ENCODE data around the gene PPM1N.

The PPM1N gene

DNA sequence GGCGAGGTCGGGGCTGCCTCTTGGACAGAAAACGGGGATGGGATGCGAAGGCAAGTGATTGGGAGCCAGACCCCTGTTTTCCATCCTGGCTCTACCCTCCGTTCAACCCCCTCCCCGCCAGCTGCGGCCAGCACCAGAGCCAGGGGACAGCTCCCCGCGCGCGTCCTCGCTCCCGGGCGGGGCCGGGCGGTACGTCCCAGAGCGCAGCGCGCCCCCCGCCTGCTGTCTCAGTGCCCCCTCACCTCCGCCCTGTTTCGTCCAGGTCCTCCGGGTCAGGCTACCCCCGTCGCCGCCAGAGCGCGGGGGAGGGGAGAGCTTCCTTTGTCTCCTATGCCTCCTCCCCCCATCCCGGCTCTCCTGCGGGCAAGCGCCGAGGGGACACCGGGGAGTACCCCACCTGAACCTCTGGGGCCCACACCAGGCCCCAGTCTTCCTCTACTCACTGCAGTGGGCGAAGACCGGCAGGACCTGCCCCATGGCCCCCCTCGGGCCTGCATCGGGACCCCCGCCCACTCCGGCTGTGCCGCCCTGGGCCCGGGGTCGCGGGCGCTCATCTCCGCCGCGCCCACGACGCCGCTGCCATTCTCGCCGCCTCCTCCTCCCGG, 1.8 kb upstream of the PPM1N start:
- DNase-seq (ENCODE audit: extremely low read depth, insufficient read length) = no peak
- peak overlapping the region; percentile 57 for H3K4me3 ChIP-seq (replicated peaks; ENCODE audit: low read depth, low read length)
- no peaks in the 10 kb centered on the region for H3K36me3 ChIP-seq (ENCODE audit: control insufficient read depth, insufficient read depth, low read length)
- TF ChIP-seq CTCF (IDR thresholded peaks at IDR 0.05; ENCODE audit: insufficient read depth, low read length, poor library complexity, severe bottlenecking) = no peak
- H3K27me3 ChIP-seq (replicated peaks; ENCODE audit: control insufficient read depth, insufficient read depth, low read length) = peaks cover 3% of the 10 kb centered on the region; the same call in 1 of the 2 replicates

- H3K36me3 ChIP-seq (ENCODE audit: control insufficient read depth, insufficient read depth, low read length) = no peaks in the 10 kb centered on the region
- no peak for DNase-seq (ENCODE audit: extremely low read depth, insufficient read length)
- no peak overlapping the region for H3K4me3 ChIP-seq (replicated peaks; ENCODE audit: low read depth, low read length)
- no peak for TF ChIP-seq CTCF (IDR thresholded peaks at IDR 0.05; ENCODE audit: insufficient read depth, low read length, poor library complexity, severe bottlenecking)
- H3K27me3 ChIP-seq (replicated peaks; ENCODE audit: control insufficient read depth, insufficient read depth, low read length) = peaks cover 3% of the 10 kb centered on the region; the same call in 1 of the 2 replicates
These were observed 452 bp upstream of the PPM1N start for GRCh38 chr19:45497791-45498190.

DNA sequence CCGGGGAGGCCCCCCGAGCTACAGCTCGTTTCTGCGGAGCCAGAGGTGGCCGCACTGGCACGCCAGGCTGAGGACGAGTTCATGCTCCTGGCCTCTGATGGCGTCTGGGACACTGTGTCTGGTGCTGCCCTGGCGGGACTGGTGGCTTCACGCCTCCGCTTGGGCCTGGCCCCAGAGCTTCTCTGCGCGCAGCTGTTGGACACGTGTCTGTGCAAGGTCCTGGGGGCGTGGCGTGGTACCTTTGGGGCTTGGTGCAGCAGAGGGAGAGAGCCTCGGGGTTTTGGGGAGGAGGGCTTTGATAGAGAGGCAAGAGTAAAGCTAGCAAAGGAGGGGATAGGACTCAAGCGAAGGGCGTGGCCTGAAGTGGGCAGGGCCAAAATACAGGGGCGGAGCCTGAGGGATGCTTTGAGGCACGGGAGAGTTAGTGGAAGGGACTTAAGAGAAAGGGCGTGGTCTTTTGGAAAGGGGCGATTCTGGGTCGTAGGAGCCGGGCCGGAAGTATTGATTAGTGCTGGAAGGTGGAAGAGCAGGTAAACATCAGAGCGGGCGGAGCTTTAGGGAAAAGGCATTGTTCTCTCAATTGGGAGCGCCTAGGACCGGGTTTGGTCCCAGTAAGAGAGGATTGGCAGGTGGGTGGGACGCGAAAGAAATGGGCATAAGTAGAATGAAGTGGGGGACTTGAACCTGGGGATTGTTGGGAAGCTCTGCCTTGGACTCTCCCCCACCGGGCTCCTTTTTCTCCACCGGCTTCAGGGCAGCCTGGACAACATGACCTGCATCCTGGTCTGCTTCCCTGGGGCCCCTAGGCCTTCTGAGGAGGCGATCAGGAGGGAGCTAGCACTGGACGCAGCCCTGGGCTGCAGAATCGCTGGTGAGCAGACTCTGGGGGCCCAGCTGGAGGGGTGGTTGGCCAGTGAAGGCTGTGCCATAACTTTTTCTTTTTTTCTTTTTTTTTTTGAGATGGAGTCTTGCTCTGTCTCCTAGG, 1.2 kb downstream of the PPM1N start:
- Histone ChIP-seq H3K36me3 (ENCODE audit: control insufficient read depth, insufficient read depth, low read length) (no peaks in the 10 kb centered on the region), H3K27me3 (replicated peaks; ENCODE audit: control insufficient read depth, insufficient read depth, low read length) (peaks cover 3% of the 10 kb centered on the region; the same call in 1 of the 2 replicates), H3K4me3 (replicated peaks; ENCODE audit: low read depth, low read length) (no peak overlapping the region)
- no peak for TF ChIP-seq CTCF (IDR thresholded peaks at IDR 0.05; ENCODE audit: insufficient read depth, low read length, poor library complexity, severe bottlenecking)
- peak; percentile 84 for DNase-seq (ENCODE audit: extremely low read depth, insufficient read length)

GRCh38 chr19:45500918-45501729, 2.9 kb downstream of the PPM1N start:
- H3K4me3 ChIP-seq (replicated peaks; ENCODE audit: low read depth, low read length) = no peak overlapping the region
- DNase-seq (ENCODE audit: extremely low read depth, insufficient read length) = no peak
- TF ChIP-seq CTCF (IDR thresholded peaks at IDR 0.05; ENCODE audit: insufficient read depth, low read length, poor library complexity, severe bottlenecking) = no peak
- H3K36me3 ChIP-seq (ENCODE audit: control insufficient read depth, insufficient read depth, low read length) = no peaks in the 10 kb centered on the region; the same call in 1 of the 2 replicates
- H3K27me3 ChIP-seq (replicated peaks; ENCODE audit: control insufficient read depth, insufficient read depth, low read length) = no peaks in the 10 kb centered on the region

DNA sequence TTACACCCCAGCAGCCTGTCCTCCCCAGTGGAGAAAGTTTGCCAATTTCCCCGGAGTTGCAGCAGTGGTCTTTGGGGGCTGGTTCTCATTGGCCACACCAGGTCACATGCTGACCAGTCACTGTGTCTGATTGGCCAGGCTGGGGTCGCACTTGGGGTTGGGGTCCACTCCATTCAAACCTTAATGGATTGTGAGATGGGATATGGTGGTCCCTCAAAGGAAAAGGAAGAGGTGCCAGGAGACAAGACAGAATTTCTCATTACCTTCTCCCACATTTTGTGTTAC, 3.4 kb downstream of the PPM1N start:
- no peak for TF ChIP-seq CTCF (IDR thresholded peaks at IDR 0.05; ENCODE audit: insufficient read depth, low read length, poor library complexity, severe bottlenecking)
- no peak for DNase-seq (ENCODE audit: extremely low read depth, insufficient read length)
- no peaks in the 10 kb centered on the region; the same call in 1 of the 2 replicates for H3K36me3 ChIP-seq (ENCODE audit: control insufficient read depth, insufficient read depth, low read length)
- H3K27me3 ChIP-seq (replicated peaks; ENCODE audit: control insufficient read depth, insufficient read depth, low read length) = no peaks in the 10 kb centered on the region
- no peak overlapping the region for H3K4me3 ChIP-seq (replicated peaks; ENCODE audit: low read depth, low read length)
